Hepatocyte (in vitro differentiated cells): Measurements from ENCODE around the gene CADPS2.

ENCODE experiments used
- CTCF ChIP-seq: fragments of 200-600 bp; sonication (generic); IDR thresholded peaks from 2 replicates; pipeline ENCODE4 v1.5.1; 2016; ENCODE audit warnings: antibody characterized with exemption, mild to moderate bottlenecking; ENCODE audit not compliant: poor library complexity
- EZH2 ChIP-seq: fragments of 200-600 bp; sonication (generic); IDR thresholded peaks from 2 replicates; pipeline ENCODE4 v1.6.1; 2016; ENCODE audit warnings: antibody characterized with exemption, mild to moderate bottlenecking, borderline replicate concordance
- EZH2phosphoT487 ChIP-seq: fragments of 200-600 bp; sonication (generic); IDR thresholded peaks from one replicate; pipeline ENCODE4 v1.6.1; 2018; ENCODE audit warnings: antibody characterized with exemption, mild to moderate bottlenecking, low read depth, moderate library complexity; ENCODE audit not compliant: unreplicated experiment, severe bottlenecking

GRCh38 chr7:122290476-122290875 lies 595.8 kb downstream of the CADPS2 start:
- no peak for TF ChIP-seq CTCF
- TF ChIP-seq EZH2: no peak
- TF ChIP-seq EZH2phosphoT487: no peak
